CD4-positive, alpha-beta T cell (primary cell): ENCODE data around the gene HS3ST2. TPM values are rescaled to one million over a fixed set of nuclear protein-coding genes. Genes with fewer than 3 reads are reported as not detected.
"Not testable (repeated sequence)": the region's sequence is repeated elsewhere in the genome, so short reads cannot be mapped to it uniquely, and the experiment has no call there.

ENCODE experiments used
- ATAC-seq: fragments of 200-7000 bp; cut with Tn5 transposase; one replicate; pipeline ENCODE4 v1.10.0; 2022; ENCODE audit warnings: mild to moderate bottlenecking; ENCODE audit not compliant: poor library complexity
- CTCF ChIA-PET: fragments of 350-600 bp; sonication (Branson Sonifier 250); formaldehyde crosslinking; loops from one replicate; lab custom pipeline; 2021; ENCODE audit warnings: antibody characterized with exemption, inconsistent platforms; lab: Charles Lee
- POLR2A ChIA-PET: fragments of 350-600 bp; sonication (Branson Sonifier 250); formaldehyde crosslinking; loops from one replicate; lab custom pipeline; 2021; ENCODE audit warnings: antibody characterized with exemption, inconsistent platforms; lab: Charles Lee
- DNase-seq, 14 experiments: peaks; one replicate each; pipeline ENCODE4 v3.0.0-alpha.2; 2013 to 2020; ENCODE audit warnings: mixed read lengths in 2 of 14
- H3K27ac ChIP-seq, 2 donors: one replicate each; pipeline versions ENCODE4 v1.5.1 to v1.7.0; 2013; ENCODE audit warnings: low read length in 2 of 2, low read depth in 1 of 2, mild to moderate bottlenecking in 1 of 2
- H3K27me3 ChIP-seq, 2 experiments: 1 replicate in 1 of 2; 2 replicates in 1 of 2; pipeline versions ENCODE4 v1.6.1 to v1.7.0; 2013; ENCODE audit warnings: low read length in 2 of 2, control low read depth in 1 of 2, mild to moderate bottlenecking in 1 of 2, moderate library complexity in 1 of 2; ENCODE audit not compliant: insufficient read depth in 2 of 2, control insufficient read depth in 1 of 2
- H3K36me3 ChIP-seq: one replicate; pipeline ENCODE4 v1.6.1; 2013; ENCODE audit warnings: low read length, control low read depth; ENCODE audit not compliant: insufficient read depth
- H3K4me1 ChIP-seq: one replicate; pipeline ENCODE4 v1.6.1; 2013; ENCODE audit warnings: low read length, control low read depth; ENCODE audit not compliant: insufficient read depth
- H3K4me3 ChIP-seq: one replicate; pipeline ENCODE4 v1.5.1; 2013; ENCODE audit warnings: mild to moderate bottlenecking, low read length, moderate library complexity
- H3K9me3 ChIP-seq, 2 experiments: 1 replicate in 1 of 2; 2 replicates in 1 of 2; pipeline versions ENCODE4 v1.6.1 to v1.7.0; 2013; ENCODE audit warnings: low read length in 2 of 2, mild to moderate bottlenecking in 2 of 2, control low read depth in 1 of 2, moderate library complexity in 1 of 2; ENCODE audit not compliant: control insufficient read depth in 1 of 2, insufficient read depth in 1 of 2
- H3K27ac Mint-ChIP-seq: one replicate; pipeline ENCODE4 v1.8.0; 2020; ENCODE audit warnings: mixed read lengths
- H3K27me3 Mint-ChIP-seq: one replicate; pipeline ENCODE4 v1.8.0; 2021; ENCODE audit warnings: mixed read lengths
- H3K36me3 Mint-ChIP-seq: one replicate; pipeline ENCODE4 v1.8.0; 2021; ENCODE audit warnings: low read depth, mixed read lengths
- H3K4me1 Mint-ChIP-seq: one replicate; pipeline ENCODE4 v1.8.0; 2021; ENCODE audit warnings: low read depth, mixed read lengths
- H3K4me3 Mint-ChIP-seq: one replicate; pipeline ENCODE4 v1.8.0; 2020; ENCODE audit warnings: mild to moderate bottlenecking, mixed read lengths
- H3K9me3 Mint-ChIP-seq: one replicate; pipeline ENCODE4 v1.8.0; 2020; ENCODE audit warnings: mixed read lengths
- intact Hi-C, 2 experiments: fragments of 100-400 bp; cut with DNase I in 1 of 2; cut with micrococcal nuclease in 1 of 2; formaldehyde crosslinking; loops; one replicate each; pipeline versions ENCODE4 v1.15.1 to v1.9.0; 2023 to 2025; cut with DNase I, micrococcal nuclease
- total RNA-seq, 174 experiments: library from RNA in 2 of 174; stranded (reverse) in 2 of 174; gene quantifications; one replicate each; pipeline ENCODE4 v1.2.3 and lab custom pipeline; 2021 to 2026
- TF ChIP-seq, protein P1 (sequence below): fragments of 200-600 bp; IDR thresholded peaks from one replicate; pipeline ENCODE4 v1.8.0; 2022; ENCODE audit warnings: antibody characterized with exemption, mild to moderate bottlenecking

Gene HS3ST2
- total RNA-seq, 2 experiments from 2014 or later, result not detected

- no peak overlapping the region for H3K4me3 Mint-ChIP-seq
- no peak overlapping the region for H3K27ac Mint-ChIP-seq
- no peaks in the 10 kb centered on the region for H3K4me1 ChIP-seq
- no peaks in the 10 kb centered on the region for H3K4me1 Mint-ChIP-seq
- DNase-seq, result no peak
- H3K4me3 ChIP-seq, result no peak overlapping the region
- H3K9me3 ChIP-seq, result no peaks in the 10 kb centered on the region
- ChIA-PET POLR2A (no interaction called here), CTCF (no interaction called here)
- H3K27me3 ChIP-seq, result peaks cover 0 to 12% of the 10 kb centered on the region in 2 experiments
- H3K9me3 Mint-ChIP-seq, result no peaks in the 10 kb centered on the region
- ATAC-seq, result no peak
- H3K27me3 Mint-ChIP-seq, result peaks cover 50% of the 10 kb centered on the region
- H3K36me3 ChIP-seq, result no peaks in the 10 kb centered on the region
- intact Hi-C loops, result no loop called here
- TF ChIP-seq, protein P1, sequence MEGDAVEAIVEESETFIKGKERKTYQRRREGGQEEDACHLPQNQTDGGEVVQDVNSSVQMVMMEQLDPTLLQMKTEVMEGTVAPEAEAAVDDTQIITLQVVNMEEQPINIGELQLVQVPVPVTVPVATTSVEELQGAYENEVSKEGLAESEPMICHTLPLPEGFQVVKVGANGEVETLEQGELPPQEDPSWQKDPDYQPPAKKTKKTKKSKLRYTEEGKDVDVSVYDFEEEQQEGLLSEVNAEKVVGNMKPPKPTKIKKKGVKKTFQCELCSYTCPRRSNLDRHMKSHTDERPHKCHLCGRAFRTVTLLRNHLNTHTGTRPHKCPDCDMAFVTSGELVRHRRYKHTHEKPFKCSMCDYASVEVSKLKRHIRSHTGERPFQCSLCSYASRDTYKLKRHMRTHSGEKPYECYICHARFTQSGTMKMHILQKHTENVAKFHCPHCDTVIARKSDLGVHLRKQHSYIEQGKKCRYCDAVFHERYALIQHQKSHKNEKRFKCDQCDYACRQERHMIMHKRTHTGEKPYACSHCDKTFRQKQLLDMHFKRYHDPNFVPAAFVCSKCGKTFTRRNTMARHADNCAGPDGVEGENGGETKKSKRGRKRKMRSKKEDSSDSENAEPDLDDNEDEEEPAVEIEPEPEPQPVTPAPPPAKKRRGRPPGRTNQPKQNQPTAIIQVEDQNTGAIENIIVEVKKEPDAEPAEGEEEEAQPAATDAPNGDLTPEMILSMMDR, result no peak
- no peak overlapping the region for H3K27ac ChIP-seq
- no peaks in the 10 kb centered on the region for H3K36me3 Mint-ChIP-seq
Observed at GRCh38 chr16:22938647-22939046, 124.7 kb downstream of the HS3ST2 start.

DNA sequence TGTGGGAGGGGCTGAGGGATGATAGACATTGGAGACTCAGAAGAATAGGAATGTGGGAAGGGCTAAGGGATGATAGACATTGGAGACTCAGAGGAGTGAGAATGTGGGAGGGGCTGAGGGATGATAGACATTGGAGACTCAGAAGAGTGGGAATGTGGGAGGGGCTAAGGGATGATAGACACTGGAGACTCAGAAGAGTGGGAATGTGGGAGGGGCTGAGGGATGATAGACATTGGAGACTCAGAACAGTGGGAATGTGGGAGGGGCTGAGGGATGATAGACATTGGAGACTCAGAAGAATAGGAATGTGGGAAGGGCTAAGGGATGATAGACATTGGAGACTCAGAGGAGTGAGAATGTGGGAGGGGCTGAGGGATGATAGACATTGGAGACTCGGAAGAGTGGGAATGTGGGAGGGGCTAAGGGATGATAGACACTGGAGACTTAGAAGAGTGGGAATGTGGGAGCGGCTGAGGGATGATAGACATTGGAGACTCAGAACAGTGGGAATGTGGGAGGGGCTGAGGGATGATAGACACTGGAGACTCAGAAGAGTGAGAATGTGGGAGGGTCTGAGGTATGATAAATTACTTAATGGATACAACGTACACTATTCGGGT is 125.9 kb downstream of the HS3ST2 start:
- H3K36me3 ChIP-seq, DNase-seq, ATAC-seq, CTCF ChIA-PET, H3K4me1 Mint-ChIP-seq, H3K4me1 ChIP-seq, H3K4me3 ChIP-seq, H3K4me3 Mint-ChIP-seq, H3K9me3 ChIP-seq, H3K27ac ChIP-seq, POLR2A ChIA-PET, H3K9me3 Mint-ChIP-seq, H3K27ac Mint-ChIP-seq, H3K36me3 Mint-ChIP-seq, intact Hi-C loops: not testable (repeated sequence)
- peaks cover 51% of the 10 kb centered on the region for H3K27me3 Mint-ChIP-seq
- peaks cover 7 to 12% of the 10 kb centered on the region in 2 experiments for H3K27me3 ChIP-seq

DNA sequence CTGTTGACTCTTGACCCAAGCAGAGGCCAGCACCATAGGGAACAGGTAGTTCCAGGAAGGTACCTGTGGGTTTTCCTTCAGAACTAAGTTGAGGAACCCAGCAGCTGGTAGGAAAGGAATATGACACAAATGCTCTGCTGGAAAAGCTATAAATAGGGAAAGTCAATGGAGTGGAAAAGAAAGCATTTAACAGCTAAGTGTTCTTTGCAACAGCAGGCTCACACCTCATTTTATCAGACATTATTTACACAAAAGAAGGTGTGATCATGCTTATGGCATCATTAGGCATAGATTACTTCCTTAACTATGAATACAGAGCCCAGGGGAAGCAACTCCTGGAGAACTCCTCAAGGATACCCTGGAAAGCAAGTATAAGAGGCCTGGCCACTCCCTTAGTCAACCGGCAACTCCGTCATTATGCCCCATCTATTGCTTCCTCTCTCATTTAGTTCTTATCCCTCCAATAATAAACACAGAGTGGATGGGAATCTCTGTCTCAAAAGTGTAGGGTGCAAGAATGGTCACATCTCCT is 128.1 kb downstream of the HS3ST2 start:
- H3K36me3 Mint-ChIP-seq, result no peaks in the 10 kb centered on the region
- intact Hi-C loops, result no loop called here
- Histone ChIP-seq H3K27ac (no peak overlapping the region), H3K4me3 (no peak overlapping the region), H3K4me1 (no peaks in the 10 kb centered on the region), H3K36me3 (no peaks in the 10 kb centered on the region), H3K9me3 (no peaks in the 10 kb centered on the region), H3K27me3 (peaks cover 7 to 17% of the 10 kb centered on the region in 2 experiments)
- ATAC-seq (no peak), DNase-seq (no peak)
- H3K4me1 Mint-ChIP-seq, result no peaks in the 10 kb centered on the region
- no peak overlapping the region for H3K4me3 Mint-ChIP-seq
- POLR2A ChIA-PET, result no interaction called here
- H3K9me3 Mint-ChIP-seq, result no peaks in the 10 kb centered on the region
- TF ChIP-seq, protein P1, result no peak
- peaks cover 52% of the 10 kb centered on the region for H3K27me3 Mint-ChIP-seq
- CTCF ChIA-PET, result no interaction called here
- no peak overlapping the region for H3K27ac Mint-ChIP-seq

DNA sequence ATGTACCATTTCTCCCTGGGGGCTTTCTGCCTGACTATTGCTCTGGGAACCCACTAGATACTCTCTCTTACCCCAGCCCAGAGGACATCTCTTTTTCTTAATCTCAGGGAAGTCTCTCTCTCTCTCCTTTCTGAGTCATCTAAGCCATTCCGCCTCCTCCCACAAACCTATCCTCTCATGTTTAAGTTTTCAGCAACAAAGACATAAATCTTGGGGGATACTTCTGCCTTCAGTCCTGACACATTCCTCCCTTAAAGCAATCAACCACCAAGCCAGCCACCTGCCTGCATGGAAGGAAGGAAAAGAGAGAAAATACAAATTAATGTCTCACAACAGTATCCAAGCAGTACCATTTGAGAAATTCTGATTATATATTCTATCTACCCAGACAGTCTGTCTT is 128.8 kb downstream of the HS3ST2 start:
- Histone ChIP-seq H3K4me3 (no peak overlapping the region), H3K36me3 (no peaks in the 10 kb centered on the region), H3K4me1 (peaks cover under 1% of the 10 kb centered on the region), H3K27ac (no peak overlapping the region), H3K27me3 (peaks cover 9 to 24% of the 10 kb centered on the region in 2 experiments), H3K9me3 (peaks cover 0 to under 1% of the 10 kb centered on the region in 2 experiments)
- DNase-seq (no peak), ATAC-seq (no peak)
- Mint-ChIP-seq H3K27me3 (peaks cover 57% of the 10 kb centered on the region), H3K4me1 (no peaks in the 10 kb centered on the region), H3K9me3 (no peaks in the 10 kb centered on the region), H3K27ac (no peak overlapping the region), H3K4me3 (no peak overlapping the region), H3K36me3 (no peaks in the 10 kb centered on the region)
- ChIA-PET POLR2A (no interaction called here), CTCF (no interaction called here)
- intact Hi-C loops, result no loop called here
- TF ChIP-seq, protein P1, result no peak
